Fibroblast of pulmonary artery (primary cell): ENCODE results near the gene SDK1.

ENCODE experiments used
- DNase-seq: peaks from one replicate; pipeline ENCODE4 v3.0.0-alpha.2; 2010; ENCODE audit warnings: low read depth
- H3K4me3 ChIP-seq: replicated peaks from 2 replicates; pipeline ENCODE4 v1.5.1; 2011; ENCODE audit warnings: low read depth, mild to moderate bottlenecking, control low read depth, low read length, moderate library complexity
- CTCF ChIP-seq: IDR thresholded peaks from 2 replicates; pipeline ENCODE4 v1.5.1; 2011; ENCODE audit warnings: mild to moderate bottlenecking, control low read depth, low read length, inconsistent platforms; ENCODE audit errors: missing control alignments

The SDK1 gene

GRCh38 chr7:3310884-3311283, 9.8 kb downstream of the SDK1 start:
- TF ChIP-seq CTCF: no peak
- no peak for DNase-seq
- no peak overlapping the region for H3K4me3 ChIP-seq

GRCh38 chr7:3312583-3312982, 11.5 kb downstream of the SDK1 start:
- DNase-seq: no peak
- no peak for TF ChIP-seq CTCF
- no peak overlapping the region for H3K4me3 ChIP-seq

- no peak for DNase-seq
- no peak for TF ChIP-seq CTCF
Measured at GRCh38 chr7:3318874-3319273, 17.8 kb downstream of the SDK1 start.

GRCh38 chr7:3321206-3321605, 20.2 kb downstream of the SDK1 start:
- DNase-seq: no peak
- H3K4me3 ChIP-seq: no peak overlapping the region
- TF ChIP-seq CTCF: no peak

More at GRCh38 chr7:3318874-3319273, 17.8 kb downstream of the SDK1 start:
- no peak overlapping the region for H3K4me3 ChIP-seq

- no peak overlapping the region for H3K4me3 ChIP-seq
- no peak for DNase-seq
- no peak for TF ChIP-seq CTCF
Measured at GRCh38 chr7:3321745-3322144, 20.7 kb downstream of the SDK1 start.

- DNase-seq: no peak
- H3K4me3 ChIP-seq: no peak overlapping the region
- no peak for TF ChIP-seq CTCF
Measured at GRCh38 chr7:3326246-3326645, 25.2 kb downstream of the SDK1 start.

GRCh38 chr7:3327099-3327498, 26.0 kb downstream of the SDK1 start:
- TF ChIP-seq CTCF: no peak
- no peak overlapping the region for H3K4me3 ChIP-seq
- DNase-seq: no peak
